ENCODE results near the gene HLA-DQB2.

DNA sequence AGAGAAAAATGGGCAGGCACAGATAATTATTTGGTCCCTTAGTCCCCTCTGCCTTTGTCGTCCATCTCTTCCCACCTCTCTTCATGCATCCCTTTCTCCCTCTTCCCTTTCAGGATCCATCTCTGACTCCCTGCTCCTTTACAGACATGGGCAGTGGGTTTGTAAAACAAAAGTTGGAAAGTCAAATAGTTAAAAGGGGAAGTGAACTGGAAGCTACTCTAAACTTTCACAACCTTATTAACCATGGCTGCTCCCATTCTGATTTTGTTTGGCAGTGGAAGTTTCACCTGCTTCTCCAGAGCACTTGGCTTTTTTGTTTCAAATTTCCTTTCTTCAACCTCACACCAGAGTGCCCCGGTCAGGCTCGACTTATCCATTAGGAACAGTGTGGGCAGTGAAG is 21.0 kb downstream of the HLA-DQB2 start:
- TF ChIP-seq, protein P1, sequence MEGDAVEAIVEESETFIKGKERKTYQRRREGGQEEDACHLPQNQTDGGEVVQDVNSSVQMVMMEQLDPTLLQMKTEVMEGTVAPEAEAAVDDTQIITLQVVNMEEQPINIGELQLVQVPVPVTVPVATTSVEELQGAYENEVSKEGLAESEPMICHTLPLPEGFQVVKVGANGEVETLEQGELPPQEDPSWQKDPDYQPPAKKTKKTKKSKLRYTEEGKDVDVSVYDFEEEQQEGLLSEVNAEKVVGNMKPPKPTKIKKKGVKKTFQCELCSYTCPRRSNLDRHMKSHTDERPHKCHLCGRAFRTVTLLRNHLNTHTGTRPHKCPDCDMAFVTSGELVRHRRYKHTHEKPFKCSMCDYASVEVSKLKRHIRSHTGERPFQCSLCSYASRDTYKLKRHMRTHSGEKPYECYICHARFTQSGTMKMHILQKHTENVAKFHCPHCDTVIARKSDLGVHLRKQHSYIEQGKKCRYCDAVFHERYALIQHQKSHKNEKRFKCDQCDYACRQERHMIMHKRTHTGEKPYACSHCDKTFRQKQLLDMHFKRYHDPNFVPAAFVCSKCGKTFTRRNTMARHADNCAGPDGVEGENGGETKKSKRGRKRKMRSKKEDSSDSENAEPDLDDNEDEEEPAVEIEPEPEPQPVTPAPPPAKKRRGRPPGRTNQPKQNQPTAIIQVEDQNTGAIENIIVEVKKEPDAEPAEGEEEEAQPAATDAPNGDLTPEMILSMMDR (conservative IDR thresholded peaks at IDR 0.05; ENCODE audit: low read length), result no peak
- TF ChIP-seq EZH2phosphoT487 (IDR thresholded peaks at IDR 0.05; ENCODE audit: borderline replicate concordance, low read depth, low read length), result no peak
